ENCODE results near the gene STXBP2. TPM values are rescaled to one million over a fixed set of nuclear protein-coding genes. Genes with fewer than 3 reads are reported as not detected.

STXBP2 gene
- total RNA-seq: 10 to 100 TPM; 20.2 to 62.7 (median 27.0) TPM

DNA sequence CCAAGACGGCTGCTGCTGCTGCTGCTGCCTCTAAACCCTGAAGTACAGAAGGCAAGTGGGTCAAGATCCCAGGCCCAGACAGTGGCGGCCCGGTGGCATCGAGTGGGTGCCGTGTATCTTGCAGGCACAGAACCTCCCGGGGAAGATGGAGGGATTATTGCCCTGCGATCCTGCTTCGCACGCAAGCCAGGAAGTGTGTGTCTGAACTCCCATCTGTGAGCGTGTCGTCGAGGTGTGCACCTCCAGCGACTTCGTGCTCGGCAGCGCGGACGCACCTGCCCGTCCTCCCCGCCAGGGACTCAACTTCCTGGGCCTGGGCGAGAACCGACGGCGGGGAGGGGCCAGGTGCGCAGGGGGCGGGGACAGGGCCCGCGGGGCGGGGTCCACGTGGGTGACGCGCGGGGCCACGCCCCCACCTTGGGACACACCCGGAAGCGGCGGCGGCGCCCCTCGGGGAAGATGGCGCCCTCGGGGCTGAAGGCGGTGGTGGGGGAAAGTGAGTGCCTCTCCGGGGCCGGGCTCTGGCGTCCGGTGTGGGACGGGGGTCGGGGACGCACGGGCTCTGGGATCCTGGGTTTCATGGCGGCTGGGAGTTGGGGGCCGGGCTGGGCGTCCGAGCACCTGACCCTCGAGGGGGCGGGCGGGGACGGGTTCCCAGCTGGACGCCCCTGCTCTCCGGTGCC lies at the start of gene STXBP2:
TSS of gene STXBP2 (plus strand) at position 420 of the 683 bp plus-strand sequence. CDS start at position 460, 40 bp downstream.
- TF ChIP-seq, protein P1, sequence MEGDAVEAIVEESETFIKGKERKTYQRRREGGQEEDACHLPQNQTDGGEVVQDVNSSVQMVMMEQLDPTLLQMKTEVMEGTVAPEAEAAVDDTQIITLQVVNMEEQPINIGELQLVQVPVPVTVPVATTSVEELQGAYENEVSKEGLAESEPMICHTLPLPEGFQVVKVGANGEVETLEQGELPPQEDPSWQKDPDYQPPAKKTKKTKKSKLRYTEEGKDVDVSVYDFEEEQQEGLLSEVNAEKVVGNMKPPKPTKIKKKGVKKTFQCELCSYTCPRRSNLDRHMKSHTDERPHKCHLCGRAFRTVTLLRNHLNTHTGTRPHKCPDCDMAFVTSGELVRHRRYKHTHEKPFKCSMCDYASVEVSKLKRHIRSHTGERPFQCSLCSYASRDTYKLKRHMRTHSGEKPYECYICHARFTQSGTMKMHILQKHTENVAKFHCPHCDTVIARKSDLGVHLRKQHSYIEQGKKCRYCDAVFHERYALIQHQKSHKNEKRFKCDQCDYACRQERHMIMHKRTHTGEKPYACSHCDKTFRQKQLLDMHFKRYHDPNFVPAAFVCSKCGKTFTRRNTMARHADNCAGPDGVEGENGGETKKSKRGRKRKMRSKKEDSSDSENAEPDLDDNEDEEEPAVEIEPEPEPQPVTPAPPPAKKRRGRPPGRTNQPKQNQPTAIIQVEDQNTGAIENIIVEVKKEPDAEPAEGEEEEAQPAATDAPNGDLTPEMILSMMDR (IDR thresholded peaks at IDR 0.05; ENCODE audit: low read depth): no peak

DNA sequence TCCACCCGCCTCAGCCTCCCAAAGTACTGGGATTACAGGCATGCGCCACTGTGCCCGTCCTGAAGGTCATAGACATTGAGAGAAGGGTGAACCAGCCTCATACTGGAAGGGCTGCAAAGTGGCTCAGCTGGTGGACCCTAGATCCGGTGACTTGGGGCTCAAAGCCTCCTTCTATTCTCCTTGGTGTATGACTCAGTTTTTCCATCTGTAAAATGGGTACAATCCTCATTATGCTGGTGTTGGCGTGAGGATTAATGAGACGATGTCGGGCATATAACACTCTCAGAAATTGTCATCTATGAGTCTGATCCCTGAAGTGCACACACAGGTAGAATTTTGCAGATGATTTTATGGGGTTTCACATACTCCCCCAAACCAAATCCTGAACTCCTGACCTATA lies 47.1 kb upstream of the STXBP2 start:
- TF ChIP-seq, protein P1 (IDR thresholded peaks at IDR 0.05; ENCODE audit: low read depth): no peak

DNA sequence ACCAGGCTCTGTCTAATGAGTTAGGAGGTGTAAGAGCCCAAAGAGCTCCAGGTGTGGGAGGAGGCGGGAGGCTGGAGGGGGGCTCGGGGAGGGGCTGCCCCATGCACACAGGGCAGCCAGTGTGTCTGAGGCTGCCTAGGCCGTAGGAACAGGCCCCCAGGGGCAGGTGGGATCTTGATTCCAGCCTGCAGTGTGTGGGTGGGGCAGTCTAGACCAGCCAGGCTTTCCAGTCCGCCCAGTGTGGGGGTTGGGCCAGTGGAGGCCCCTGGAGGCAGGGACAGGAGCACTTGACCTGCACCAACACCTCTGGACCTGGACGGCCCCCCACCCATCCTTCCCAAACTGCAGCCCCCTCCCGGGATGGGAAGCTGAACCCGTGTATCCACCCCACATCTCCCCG lies 46.7 kb upstream of the STXBP2 start:
- TF ChIP-seq, protein P1 (IDR thresholded peaks at IDR 0.05; ENCODE audit: low read depth): no peak

DNA sequence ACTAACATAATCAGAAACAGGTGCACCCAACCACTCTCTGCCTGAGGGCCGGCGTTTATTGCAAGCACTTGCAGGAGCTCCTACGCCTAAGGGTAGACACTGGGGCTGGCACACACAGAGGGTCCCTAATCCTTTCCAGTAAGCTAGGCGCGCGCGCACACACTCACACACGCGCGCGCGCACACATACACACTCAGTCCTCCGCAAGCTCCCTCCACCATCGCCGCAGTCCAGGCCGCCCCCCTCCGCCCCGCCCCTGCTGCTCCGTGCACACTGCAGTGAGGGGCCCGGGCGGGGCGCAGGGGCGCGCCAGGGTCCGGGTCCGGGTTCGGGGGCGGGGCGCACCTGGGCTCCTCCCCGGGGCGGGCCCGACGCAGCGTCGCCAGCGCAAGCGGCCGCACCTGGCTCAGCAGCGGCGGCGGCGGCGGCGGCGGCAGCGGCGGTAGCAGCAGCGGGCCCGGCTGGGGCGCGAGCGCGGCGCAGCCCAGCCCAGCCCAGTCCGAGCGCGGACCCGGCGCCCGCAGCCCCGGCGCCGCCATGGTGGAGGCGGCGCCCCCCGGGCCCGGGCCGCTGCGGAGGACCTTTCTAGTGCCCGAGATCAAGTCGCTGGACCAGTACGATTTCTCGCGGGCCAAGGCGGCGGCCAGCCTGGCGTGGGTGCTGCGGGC lies 41.3 kb upstream of the STXBP2 start, which contains the start of gene CAMSAP3:
TSS of gene CAMSAP3 (plus strand) at position 398 of the 668 bp plus-strand sequence. CDS start at position 538, 140 bp downstream.
- TF ChIP-seq, protein P1 (IDR thresholded peaks at IDR 0.05; ENCODE audit: low read depth): no peak

DNA sequence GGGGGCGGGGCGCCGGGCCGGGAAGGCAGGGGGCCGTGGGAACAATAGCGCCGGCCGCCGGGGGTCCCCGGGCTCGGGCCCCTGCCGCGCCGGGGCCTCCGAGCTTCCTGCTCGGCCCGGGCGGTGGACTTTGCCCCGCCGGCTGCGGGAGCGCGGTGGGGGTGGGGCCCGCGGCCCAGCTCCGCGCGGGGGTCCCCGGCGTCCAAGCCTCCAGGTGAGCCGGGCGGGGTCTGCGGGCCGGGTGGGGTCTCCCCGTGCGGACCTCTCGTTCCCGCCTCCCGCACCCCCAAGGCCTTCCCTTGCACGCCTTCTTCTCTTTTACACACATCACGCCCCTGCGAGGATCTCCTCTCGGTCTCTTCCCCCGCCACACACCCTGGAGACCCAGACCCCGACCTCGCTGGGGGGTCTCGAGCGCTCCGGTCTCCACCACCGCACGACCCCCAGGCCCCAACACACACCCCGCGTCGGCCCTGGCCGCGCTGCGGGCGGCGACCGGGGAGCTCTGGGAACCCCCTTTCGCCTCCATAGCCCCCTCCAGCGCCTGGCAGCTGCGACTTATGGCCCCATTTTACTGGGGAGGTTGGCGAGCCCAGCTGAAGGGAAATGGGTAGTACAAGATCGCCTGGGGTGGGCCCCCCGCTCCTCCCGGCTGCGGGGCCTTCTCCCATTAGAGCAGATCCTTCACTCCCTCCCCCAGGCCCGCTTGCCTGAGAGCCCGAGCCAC lies 40.5 kb upstream of the STXBP2 start:
- TF ChIP-seq, protein P1 (IDR thresholded peaks at IDR 0.05; ENCODE audit: low read depth): no peak

DNA sequence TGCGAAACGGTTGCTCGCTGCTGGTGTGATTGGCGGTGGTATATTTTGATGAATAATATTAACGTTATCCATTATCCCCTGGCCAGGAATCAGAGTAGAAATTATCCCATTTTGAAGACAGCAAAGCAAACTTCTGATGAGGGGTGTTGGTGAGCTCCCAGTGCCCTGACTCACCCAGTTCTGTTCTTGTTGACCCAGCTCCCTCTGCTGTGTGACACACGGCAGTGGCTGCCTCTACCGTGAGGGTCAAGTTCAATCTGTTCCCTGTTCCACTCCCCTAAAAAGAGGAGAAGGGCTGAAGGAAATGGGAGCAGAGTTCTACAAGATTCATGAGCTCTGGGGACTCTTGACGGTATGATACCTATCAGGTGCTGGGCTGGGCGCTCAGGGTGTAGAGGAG lies 39.2 kb upstream of the STXBP2 start:
- TF ChIP-seq, protein P1 (IDR thresholded peaks at IDR 0.05; ENCODE audit: low read depth): no peak

DNA sequence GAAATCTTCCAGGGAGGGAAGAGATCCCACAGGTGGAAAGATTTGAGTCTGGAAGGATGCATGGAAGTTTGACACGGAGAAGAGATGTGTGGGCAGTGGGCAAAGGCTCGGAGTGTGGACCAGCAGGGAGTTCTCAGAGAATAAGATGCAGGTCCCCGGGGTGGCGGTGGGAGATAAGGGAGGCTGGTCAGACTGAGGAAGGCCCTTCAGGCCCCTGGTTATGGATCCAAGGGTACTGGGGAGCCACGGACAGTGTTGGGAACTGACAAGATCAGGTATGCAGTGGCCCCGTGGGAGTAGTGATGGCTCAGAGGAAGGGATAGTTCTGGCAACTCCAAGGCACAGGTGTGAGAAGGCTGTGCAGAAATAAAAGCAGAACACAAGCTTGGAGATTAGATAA lies 38.7 kb upstream of the STXBP2 start:
- TF ChIP-seq, protein P1 (IDR thresholded peaks at IDR 0.05; ENCODE audit: low read depth): no peak
